HG03196 (cell line): Measurements from ENCODE around the gene ANKAR.
"Not testable (repeated sequence)": the region's sequence is repeated elsewhere in the genome, so short reads cannot be mapped to it uniquely, and the experiment has no call there.

Source experiments
- ATAC-seq: cut with Tn5 transposase; IDR thresholded peaks from one replicate; pipeline ENCODE4 v1.9.1; 2021; ENCODE audit not compliant: unreplicated experiment

ANKAR gene

DNA sequence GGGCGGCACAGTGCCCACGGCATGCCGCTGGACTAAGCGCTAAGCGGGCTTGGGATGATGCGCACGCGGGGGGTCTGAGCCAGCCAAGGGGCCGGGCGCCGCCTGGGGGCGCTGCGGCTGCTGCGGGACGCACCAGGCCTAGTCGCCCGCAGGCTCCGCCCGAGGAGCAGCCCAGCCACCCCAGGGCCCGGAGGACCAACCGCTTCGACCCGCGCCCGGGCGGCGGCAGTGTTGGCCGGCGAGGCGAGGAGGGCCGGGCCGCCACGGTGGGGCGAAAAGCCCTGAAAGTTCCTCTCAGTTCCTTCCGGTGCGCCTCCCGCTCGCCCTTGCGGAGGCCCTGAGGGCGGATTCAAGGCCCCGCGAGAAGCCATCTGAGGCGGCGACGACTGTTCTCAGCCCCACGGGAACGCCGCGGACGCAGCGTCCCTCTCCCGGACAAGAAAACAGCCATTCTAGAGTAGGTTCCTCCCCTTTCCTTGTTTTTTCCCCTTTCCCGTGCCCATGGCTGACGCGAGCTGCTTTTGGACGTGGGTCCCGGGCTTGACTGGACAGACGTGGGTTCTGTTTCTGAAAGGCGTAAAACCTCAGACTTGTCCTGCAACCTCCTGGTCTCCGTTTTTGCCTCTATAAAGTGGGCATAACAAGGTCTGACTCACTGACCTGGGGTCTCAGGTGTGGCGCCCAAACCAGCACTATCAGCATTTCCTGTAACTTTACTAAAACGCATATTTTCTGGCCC, at the start of gene ANKAR:
Gene ANKAR (plus strand): TSS at position 297 of the 739 bp plus-strand sequence. CDS start 1,821 bp downstream, outside the sequence.
- ATAC-seq = peak; percentile 98

GRCh38 chr2:189625636-189626035, 48.8 kb upstream of the ANKAR start:
- no peak for ATAC-seq

- ATAC-seq = no peak
Observed at GRCh38 chr2:189627789-189628188, 46.7 kb upstream of the ANKAR start.

DNA sequence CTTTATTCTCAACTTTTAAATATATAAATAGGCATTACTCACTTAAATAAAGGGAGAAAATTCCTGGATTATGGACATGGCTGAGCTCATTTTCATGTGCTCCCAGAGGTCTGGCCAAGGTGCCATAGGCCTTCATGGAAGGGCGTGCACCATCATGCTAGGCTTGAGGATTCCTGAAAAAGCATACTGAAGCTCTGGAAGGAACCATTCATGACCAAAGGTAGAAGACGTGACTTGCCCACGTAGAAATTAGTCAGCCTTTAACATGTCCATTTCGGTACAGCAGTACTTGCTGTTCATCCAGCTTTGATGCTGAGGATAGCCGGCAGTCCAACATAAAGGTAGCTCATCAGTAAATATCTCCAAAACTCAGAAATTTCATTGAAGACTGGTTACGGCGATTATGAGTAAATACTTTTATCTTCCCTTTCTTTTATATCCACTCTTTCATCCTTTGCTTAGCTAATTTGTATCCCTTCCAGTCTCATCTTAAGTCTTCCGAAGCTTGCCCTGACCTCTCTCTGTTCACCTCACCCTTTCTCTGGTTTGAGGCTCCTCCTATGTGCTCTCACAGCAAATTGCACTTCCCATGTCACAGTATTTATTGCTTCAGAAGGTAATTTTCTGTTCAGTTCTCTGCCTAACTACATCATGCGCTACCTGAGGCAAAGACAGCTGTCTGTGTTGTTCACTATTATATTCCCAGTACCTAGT, 45.5 kb upstream of the ANKAR start:
- ATAC-seq = no peak

DNA sequence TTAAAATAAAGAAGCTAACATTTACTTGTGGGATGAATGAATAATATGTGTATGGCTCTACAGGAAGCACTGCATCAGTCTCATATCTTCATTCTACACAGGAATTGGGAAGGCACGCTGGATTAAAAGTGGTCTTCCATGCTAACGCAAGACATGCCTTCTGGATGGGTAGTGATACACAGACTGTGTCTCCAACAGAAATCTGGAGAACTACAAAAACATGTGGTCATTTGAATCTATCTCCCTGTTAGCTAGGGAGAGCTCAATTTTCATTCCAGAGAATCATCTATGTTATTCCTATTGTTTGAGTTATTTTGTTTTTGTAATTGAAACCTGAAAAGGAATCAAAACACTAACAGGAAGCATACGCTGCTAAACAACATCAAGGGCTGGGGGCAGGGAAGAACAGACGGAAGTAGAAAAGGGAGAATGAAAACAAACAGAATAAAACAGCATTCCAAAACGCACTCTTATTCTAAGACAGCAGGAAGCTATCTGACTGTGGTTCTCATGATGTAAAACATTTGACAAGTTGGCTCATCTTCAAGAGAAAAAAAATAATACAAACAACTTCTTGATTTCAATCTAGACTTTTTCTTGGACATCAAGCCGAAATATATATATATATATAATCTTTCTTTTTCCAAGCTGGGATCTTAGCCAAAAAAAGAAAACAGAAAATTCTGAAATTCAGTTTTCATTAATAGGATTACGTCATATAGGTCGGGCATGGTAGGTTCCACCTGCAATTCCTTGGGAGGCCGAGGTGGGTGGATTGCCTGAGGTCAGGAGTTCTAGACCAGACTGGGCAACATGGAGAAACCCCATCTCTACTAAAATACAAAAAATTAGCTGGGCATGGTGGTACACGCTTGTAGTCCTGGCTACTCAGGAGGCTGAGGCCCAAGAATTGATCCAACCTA, 44.7 kb upstream of the ANKAR start:
- ATAC-seq = no peak

GRCh38 chr2:189631849-189632248, 42.6 kb upstream of the ANKAR start:
- ATAC-seq = no peak

DNA sequence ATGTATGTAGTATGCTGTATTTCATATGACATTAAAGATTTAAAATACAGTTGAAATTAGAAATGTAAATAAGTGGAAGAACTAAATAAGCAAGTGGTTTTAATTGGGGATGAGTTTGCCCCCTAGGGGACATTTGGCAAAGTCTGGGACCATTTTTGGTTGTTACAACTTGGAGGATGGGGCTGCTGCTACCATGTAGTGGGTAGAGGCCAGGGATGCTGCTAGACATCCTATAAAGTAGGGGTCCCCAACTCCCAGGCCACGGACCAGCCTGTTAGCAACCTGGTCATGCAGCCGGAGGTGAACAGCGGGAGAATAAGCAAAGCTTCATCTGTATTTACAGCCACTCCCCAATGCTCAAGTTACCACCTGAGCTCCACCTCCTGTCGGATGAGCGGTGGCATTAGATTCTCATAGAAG, 41.1 kb upstream of the ANKAR start:
- ATAC-seq = no peak

DNA sequence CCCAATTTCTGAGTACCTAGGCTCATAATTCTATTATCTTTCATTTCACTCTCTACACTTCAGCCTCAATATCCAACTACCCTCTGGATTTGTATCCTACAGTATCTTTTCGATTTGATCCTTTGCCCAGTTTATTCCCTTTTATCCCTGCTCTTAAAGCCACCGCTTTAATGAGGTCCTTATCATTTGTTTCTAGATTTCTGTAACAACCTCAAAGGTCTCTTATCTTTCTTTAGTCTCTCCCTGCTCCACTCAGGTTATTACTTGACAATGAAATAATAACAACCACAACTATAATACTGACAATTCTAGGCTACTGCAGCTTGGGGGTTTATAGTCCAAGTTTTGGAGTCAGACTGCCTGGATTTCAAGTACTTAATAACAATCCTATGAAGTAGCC, 39.1 kb upstream of the ANKAR start:
- no peak for ATAC-seq

DNA sequence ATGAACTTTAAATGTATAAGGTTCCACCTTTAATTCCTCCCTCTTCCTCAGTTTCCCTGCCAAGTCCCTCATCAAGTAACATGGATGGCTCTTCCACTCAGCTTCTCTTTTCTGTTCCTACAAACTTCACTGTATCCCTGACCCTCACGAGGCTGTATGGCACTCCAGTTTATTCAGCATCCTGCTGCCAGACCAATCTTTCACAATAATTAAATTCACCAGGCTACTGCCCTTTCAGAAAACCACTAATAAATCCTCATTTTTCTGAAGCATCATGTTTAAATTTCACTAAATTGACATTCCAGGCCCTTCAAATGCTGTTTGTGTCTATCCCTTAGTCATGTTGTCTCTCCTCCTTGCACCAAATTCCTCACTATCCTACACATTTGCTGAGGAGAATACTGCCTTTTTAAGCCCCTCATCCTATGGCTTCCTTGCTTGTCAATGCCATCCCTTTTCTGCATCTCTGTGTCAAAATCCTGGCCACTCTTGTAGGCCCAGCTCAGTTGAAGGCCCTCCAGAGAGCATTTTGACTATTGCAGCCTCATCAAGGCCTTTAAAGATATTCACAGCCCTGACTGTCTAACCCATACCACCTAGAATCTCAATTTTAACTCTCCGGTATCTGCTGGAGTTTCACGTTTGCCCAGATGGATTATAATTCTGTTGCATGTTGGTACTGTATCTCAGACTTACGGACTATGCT, 36.0 kb upstream of the ANKAR start:
- ATAC-seq = no peak

DNA sequence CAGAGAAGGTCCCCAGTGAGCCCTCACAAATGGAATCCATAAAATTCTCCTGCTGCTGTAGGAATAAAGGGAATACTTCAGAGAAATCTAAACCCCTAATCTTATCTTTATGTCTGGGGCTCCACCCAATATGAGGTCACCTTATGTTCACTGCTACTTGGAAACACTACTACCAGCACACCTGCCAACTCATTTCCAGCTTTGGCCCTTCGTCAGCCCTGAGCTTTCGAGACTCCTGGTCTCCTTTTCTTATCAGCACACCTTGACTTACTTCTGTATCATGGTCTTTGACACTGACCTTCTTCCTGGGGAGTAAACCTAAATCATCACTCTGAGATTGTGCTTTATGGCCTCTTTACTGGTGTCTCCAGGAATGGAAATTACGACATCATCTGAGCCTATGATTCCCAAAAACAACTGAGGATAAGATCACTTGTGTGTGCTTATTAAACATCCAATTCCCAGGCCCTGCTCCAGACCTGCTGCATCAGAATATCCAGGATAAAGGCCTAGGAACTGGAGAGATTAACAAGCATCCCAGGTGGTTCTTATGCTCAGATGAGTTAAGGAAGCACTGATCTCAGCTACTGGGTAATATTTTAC, 35.4 kb upstream of the ANKAR start:
- no peak for ATAC-seq

- no peak for ATAC-seq
Observed at GRCh38 chr2:189641002-189641401, 33.5 kb upstream of the ANKAR start.

DNA sequence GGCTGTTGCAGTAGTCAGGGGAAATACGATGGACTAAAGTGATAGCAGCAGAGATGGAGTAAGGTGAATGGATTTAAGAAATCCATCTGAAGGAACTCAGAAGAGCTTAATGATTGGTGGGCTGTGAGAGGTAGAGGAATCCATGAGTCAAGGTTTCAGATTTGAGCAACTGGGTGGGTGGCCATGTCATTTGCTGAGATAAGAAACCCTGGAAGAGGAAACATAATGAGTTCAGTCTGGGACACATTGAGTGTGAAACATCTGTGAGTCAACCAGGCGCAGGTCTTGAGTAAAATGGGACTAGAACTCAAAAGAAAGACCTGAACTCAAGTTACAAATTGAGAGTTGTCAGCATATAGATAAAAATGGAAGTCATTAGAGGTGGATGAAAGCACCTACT, 32.9 kb upstream of the ANKAR start:
- ATAC-seq = no peak

DNA sequence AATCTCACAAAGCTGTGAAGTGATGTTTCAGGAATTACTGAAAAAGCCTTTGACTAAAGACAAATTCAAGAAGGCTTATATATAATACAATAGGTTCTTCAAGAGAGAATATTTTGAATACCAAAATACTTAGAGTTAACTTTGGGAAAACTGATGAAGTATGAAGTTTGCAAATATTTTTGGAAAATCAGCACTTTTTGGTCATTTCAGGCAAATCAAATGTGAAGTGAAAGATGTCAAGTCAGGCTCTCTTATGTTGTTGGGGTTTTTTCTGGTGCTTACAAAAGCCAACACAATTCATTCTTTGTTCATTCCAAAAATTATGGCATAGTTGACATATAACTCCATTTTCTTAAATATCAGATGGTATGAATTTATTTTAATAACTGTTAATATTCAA, 27.9 kb upstream of the ANKAR start:
- no peak for ATAC-seq

GRCh38 chr2:189648846-189649509, 25.5 kb upstream of the ANKAR start:
- no peak for ATAC-seq

GRCh38 chr2:189651284-189651683, 23.2 kb upstream of the ANKAR start:
- ATAC-seq = no peak

DNA sequence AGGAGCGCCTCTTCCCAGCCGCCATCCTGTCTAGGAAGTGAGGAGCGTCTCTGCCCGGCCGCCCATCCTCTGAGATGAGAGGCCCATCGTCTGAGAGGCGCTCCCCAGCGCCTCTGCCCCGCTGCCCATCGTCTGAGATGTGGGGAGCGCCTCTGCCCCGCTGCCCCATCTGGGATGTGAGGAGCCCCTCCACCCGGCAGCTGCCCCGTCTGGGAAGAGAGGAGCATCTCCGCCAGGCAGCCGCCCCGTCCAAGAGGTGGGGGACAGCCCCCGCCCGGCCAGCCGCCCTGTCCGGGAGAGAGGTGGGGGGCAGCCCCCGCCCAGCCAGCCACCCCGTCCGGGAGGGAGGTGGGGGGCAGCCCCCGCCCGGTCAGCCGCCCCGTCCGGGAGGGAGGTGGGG, 21.0 kb upstream of the ANKAR start:
- ATAC-seq = not testable (repeated sequence)

DNA sequence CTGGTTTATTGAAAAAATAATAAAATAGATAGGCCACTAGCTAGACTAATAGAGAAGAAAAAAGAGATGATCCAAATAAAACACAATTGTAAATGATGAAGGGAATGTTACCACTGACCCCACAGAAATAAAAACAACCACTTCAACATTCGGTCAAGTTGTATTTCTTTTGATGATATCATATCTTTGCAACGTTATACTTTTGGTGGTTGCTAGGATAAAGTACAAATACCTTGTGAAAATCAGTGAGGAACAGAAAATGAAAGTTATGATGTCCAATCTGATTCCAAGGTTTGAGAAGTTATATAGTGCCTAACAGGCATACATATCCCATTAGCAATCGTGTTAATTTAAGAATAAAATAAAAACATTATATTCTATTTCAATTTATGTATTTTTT, 19.8 kb upstream of the ANKAR start:
- no peak for ATAC-seq

- ATAC-seq = peak; percentile 32
Observed at GRCh38 chr2:189657867-189658266, 16.6 kb upstream of the ANKAR start.

DNA sequence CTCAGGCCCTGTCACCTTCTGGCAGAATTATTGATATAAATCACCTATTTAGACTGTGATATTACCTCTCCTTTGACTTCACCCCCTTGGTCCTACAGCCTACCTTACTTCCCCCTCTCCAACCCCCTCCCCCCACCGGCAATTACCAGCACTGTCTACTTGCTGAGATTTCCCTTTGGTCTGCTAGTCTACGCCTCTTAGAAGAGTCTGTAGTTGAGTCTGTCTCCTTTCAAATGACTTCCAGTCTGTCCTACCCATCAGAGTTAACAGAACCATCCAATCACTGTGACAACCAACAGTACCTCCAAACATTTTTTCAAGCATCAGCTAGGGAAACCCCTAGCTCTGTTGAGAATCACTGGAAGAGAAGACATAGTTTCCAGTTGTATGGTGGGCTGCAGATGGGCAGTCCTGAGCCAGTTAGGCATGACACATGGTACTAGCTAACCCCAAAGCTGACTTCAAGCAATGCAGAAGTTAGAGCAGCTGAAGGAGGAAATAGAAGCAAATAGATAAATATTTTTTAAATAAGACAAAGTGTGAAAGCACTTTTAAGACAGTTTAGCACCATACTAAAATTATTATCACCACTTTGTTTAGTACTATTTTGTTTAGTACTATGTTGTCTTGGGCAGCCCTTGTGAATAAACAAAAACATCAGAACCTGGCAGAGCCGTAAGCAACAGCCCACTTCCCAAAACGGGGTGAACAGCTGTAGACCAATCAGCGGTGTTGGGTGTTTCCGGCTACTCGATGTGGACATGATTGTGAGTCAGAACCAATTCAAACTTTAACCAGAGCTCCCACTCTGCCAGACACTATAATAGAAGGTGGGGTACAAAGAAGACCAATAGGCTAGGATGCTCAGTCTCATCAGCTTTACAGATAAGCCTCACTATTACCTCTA, 15.9 kb upstream of the ANKAR start:
- no peak for ATAC-seq
